ENCODE data around the gene TOP1. TPM values are rescaled to one million over a fixed set of nuclear protein-coding genes. Genes with fewer than 3 reads are reported as not detected.

TOP1 gene
- total RNA-seq, 1 donor from 2014 or later: 58.9 TPM

- Histone ChIP-seq H3K4me3 (peak overlapping the region; percentile 97), H2AFZ (replicated peaks) (no peak overlapping the region), H3F3A (ENCODE audit: low read depth) (peaks cover 21% of the 10 kb centered on the region), H3K9me3 (ENCODE audit: low read depth) (no peaks in the 10 kb centered on the region), H3K9ac (peak overlapping the region; percentile 100), H4K20me1 (ENCODE audit: low read depth) (peaks cover 57% of the 10 kb centered on the region), H3K79me2 (ENCODE audit: low read depth) (peaks cover 76% of the 10 kb centered on the region), H3K4me1 (peaks cover 62% of the 10 kb centered on the region), H3K36me3 (no peaks in the 10 kb centered on the region), H3K27me3 (no peaks in the 10 kb centered on the region), H3K27ac (no peak overlapping the region), H3K4me2 (peak overlapping the region; percentile 99)
- no peak for DNase-seq (ENCODE audit: low spot score)
- TF ChIP-seq EZH2phosphoT487 (IDR thresholded peaks at IDR 0.05): no peak
- no peak for TF ChIP-seq EZH2 (IDR thresholded peaks at IDR 0.05)
- TF ChIP-seq, protein P1, sequence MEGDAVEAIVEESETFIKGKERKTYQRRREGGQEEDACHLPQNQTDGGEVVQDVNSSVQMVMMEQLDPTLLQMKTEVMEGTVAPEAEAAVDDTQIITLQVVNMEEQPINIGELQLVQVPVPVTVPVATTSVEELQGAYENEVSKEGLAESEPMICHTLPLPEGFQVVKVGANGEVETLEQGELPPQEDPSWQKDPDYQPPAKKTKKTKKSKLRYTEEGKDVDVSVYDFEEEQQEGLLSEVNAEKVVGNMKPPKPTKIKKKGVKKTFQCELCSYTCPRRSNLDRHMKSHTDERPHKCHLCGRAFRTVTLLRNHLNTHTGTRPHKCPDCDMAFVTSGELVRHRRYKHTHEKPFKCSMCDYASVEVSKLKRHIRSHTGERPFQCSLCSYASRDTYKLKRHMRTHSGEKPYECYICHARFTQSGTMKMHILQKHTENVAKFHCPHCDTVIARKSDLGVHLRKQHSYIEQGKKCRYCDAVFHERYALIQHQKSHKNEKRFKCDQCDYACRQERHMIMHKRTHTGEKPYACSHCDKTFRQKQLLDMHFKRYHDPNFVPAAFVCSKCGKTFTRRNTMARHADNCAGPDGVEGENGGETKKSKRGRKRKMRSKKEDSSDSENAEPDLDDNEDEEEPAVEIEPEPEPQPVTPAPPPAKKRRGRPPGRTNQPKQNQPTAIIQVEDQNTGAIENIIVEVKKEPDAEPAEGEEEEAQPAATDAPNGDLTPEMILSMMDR (IDR thresholded peaks at IDR 0.05): no peak
- Mint-ChIP-seq H3K4me1 (peaks cover 51% of the 10 kb centered on the region), H3K27ac (peak overlapping the region; percentile 99), H3K9me3 (no peaks in the 10 kb centered on the region), H3K27me3 (ENCODE audit: insufficient read depth, low read depth) (peaks cover 2% of the 10 kb centered on the region), H3K4me3 (peak overlapping the region; percentile 96), H3K36me3 (peaks cover 36% of the 10 kb centered on the region)
These were observed 2.1 kb downstream of the TOP1 start for GRCh38 chr20:41030531-41031242.

DNA sequence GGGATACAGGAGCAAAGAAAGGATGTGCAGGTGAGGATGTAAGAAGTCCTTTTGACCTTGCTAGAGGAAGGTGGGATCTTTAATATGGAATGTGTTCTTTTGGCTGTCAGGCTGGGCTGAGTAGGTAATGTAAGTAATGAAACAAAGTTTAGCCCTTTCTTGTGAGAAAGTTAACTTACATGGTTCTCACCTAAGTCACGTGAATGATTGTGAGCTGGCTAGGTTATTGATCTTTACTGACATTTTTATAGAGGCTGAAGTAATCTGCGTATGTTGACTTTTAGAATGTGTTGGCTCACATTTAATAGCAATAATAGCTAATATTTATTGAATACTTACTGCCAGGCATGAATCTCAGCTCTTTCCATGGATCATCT, 2.6 kb downstream of the TOP1 start:
- peak overlapping the region; percentile 96 for H3K4me3 Mint-ChIP-seq
- H3K4me1 Mint-ChIP-seq: peaks cover 51% of the 10 kb centered on the region
- H3K27me3 Mint-ChIP-seq (ENCODE audit: insufficient read depth, low read depth): peaks cover 2% of the 10 kb centered on the region
- peaks cover 22% of the 10 kb centered on the region for H3F3A ChIP-seq (ENCODE audit: low read depth)
- H3K79me2 ChIP-seq (ENCODE audit: low read depth): peaks cover 81% of the 10 kb centered on the region
- H3K4me3 ChIP-seq: peak overlapping the region; percentile 97
- H3K27me3 ChIP-seq: no peaks in the 10 kb centered on the region
- no peaks in the 10 kb centered on the region for H3K9me3 ChIP-seq (ENCODE audit: low read depth)
- peaks cover 63% of the 10 kb centered on the region for H4K20me1 ChIP-seq (ENCODE audit: low read depth)
- H3K36me3 ChIP-seq: no peaks in the 10 kb centered on the region
- H3K4me1 ChIP-seq: peaks cover 66% of the 10 kb centered on the region
- TF ChIP-seq EZH2phosphoT487 (IDR thresholded peaks at IDR 0.05) (no peak), EZH2 (IDR thresholded peaks at IDR 0.05) (no peak)
- TF ChIP-seq, protein P1 (IDR thresholded peaks at IDR 0.05): no peak
- no peak overlapping the region for H3K27ac ChIP-seq
- peaks cover 41% of the 10 kb centered on the region for H3K36me3 Mint-ChIP-seq
- H3K27ac Mint-ChIP-seq: no peak overlapping the region
- no peak for DNase-seq (ENCODE audit: low spot score)
- H3K9me3 Mint-ChIP-seq: peaks cover 2% of the 10 kb centered on the region
- H3K9ac ChIP-seq: no peak overlapping the region
- peak overlapping the region; percentile 99 for H3K4me2 ChIP-seq
- H2AFZ ChIP-seq (replicated peaks): no peak overlapping the region

DNA sequence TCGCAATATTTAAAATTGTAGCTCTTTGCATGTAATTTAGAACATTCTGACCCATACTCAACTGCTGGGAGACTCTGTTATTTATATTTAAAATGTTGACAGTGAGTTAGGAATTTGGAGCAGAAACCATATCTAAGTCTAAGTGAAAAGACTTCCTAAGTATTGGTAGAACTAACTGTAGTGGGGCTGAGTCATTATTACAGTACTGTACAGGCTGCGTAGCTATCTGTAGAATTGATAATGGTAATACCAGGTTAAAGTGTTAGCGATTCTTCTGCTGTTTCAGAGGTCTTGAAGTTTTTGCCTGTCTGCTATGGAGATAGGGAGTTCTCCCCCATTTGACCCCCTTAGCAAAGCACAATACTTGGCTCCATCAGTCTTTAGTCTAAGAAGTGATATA, 3.6 kb downstream of the TOP1 start:
- H3K9ac ChIP-seq: no peak overlapping the region
- H3F3A ChIP-seq (ENCODE audit: low read depth): peaks cover 29% of the 10 kb centered on the region
- Mint-ChIP-seq H3K9me3 (peaks cover 2% of the 10 kb centered on the region), H3K27ac (no peak overlapping the region), H3K4me3 (peak overlapping the region; percentile 96), H3K36me3 (peaks cover 46% of the 10 kb centered on the region), H3K4me1 (peaks cover 49% of the 10 kb centered on the region), H3K27me3 (ENCODE audit: insufficient read depth, low read depth) (peaks cover 2% of the 10 kb centered on the region)
- H2AFZ ChIP-seq (replicated peaks): no peak overlapping the region
- H3K9me3 ChIP-seq (ENCODE audit: low read depth): no peaks in the 10 kb centered on the region
- no peak overlapping the region for H3K27ac ChIP-seq
- DNase-seq (ENCODE audit: low spot score): no peak
- H3K36me3 ChIP-seq: no peaks in the 10 kb centered on the region
- TF ChIP-seq EZH2 (IDR thresholded peaks at IDR 0.05): no peak
- TF ChIP-seq, protein P1 (IDR thresholded peaks at IDR 0.05): no peak
- no peak for TF ChIP-seq EZH2phosphoT487 (IDR thresholded peaks at IDR 0.05)
- H4K20me1 ChIP-seq (ENCODE audit: low read depth): peaks cover 72% of the 10 kb centered on the region
- H3K4me2 ChIP-seq: peak overlapping the region; percentile 99
- H3K79me2 ChIP-seq (ENCODE audit: low read depth): peaks cover 92% of the 10 kb centered on the region
- no peaks in the 10 kb centered on the region for H3K27me3 ChIP-seq
- H3K4me3 ChIP-seq: peak overlapping the region; percentile 97
- H3K4me1 ChIP-seq: peaks cover 70% of the 10 kb centered on the region

All from neural progenitor cell (in vitro differentiated cells).